Caco-2 (cell line): ENCODE measurements around the gene CRELD1. TPM values are rescaled to one million over a fixed set of nuclear protein-coding genes. Genes with fewer than 3 reads are reported as not detected.
"Not testable (repeated sequence)": the region's sequence is repeated elsewhere in the genome, so short reads cannot be mapped to it uniquely, and the experiment has no call there.

ENCODE experiments used
- BruUV-seq: library from RNA; stranded (reverse); fragments of 400-500 nt; replicated peaks from 2 replicates; lab custom pipeline; 2021; lab: Mats Ljungman, UMichigan
- CTCF ChIA-PET: fragments of 300-600 bp; sonication (Branson Sonifier 250); formaldehyde crosslinking; loops from one replicate; lab custom pipeline; 2022; ENCODE audit warnings: antibody characterized with exemption; lab: Charles Lee
- POLR2A ChIA-PET: fragments of 300-600 bp; sonication (Branson Sonifier 250); formaldehyde crosslinking; loops from one replicate; lab custom pipeline; 2022; ENCODE audit warnings: antibody characterized with exemption; lab: Charles Lee
- DNase-seq, 2 experiments: peaks; one replicate each; pipeline versions ENCODE4 v3.0.0 to v3.0.0-alpha.2; 2020 to 2022
- H3K27me3 ChIP-seq: replicated peaks from 2 replicates; pipeline ENCODE4 v1.6.0; 2011; ENCODE audit warnings: low read length; ENCODE audit not compliant: control insufficient read depth, insufficient read depth
- H3K36me3 ChIP-seq: 2 replicates; pipeline ENCODE4 v1.5.1; 2011; ENCODE audit warnings: low read length; ENCODE audit not compliant: control insufficient read depth, insufficient read depth
- H3K4me1 ChIP-seq: fragments of 250-450 bp; sonication (Bioruptor Pico); 2 replicates; pipeline ENCODE4 v1.5.1; 2020; ENCODE audit warnings: mild to moderate bottlenecking
- H3K4me3 ChIP-seq: 2 replicates; pipeline ENCODE4 v1.5.1; 2011; ENCODE audit warnings: low read depth, mild to moderate bottlenecking, control low read depth, low read length
- H3K9me3 ChIP-seq: fragments of 250-450 bp; sonication (Bioruptor Pico); 2 replicates; pipeline ENCODE4 v1.5.1; 2020; ENCODE audit warnings: mild to moderate bottlenecking, moderate library complexity
- H3K27ac Mint-ChIP-seq: one replicate; pipeline ENCODE4 v1.8.0; 2022; ENCODE audit warnings: mixed read lengths; ENCODE audit not compliant: unreplicated experiment
- H3K27me3 Mint-ChIP-seq: one replicate; pipeline ENCODE4 v1.8.0; 2022; ENCODE audit warnings: mixed read lengths; ENCODE audit not compliant: insufficient read depth, unreplicated experiment
- H3K36me3 Mint-ChIP-seq: one replicate; pipeline ENCODE4 v1.8.0; 2022; ENCODE audit warnings: mild to moderate bottlenecking, mixed read lengths; ENCODE audit not compliant: insufficient read depth, unreplicated experiment
- H3K4me1 Mint-ChIP-seq: one replicate; pipeline ENCODE4 v1.8.0; 2022; ENCODE audit warnings: low read depth, mixed read lengths; ENCODE audit not compliant: unreplicated experiment
- H3K4me3 Mint-ChIP-seq: one replicate; pipeline ENCODE4 v1.8.0; 2022; ENCODE audit warnings: mild to moderate bottlenecking, moderate library complexity, mixed read lengths; ENCODE audit not compliant: unreplicated experiment
- H3K9me3 Mint-ChIP-seq: one replicate; pipeline ENCODE4 v1.8.0; 2022; ENCODE audit warnings: mixed read lengths; ENCODE audit not compliant: unreplicated experiment
- intact Hi-C: fragments of 100-400 bp; cut with micrococcal nuclease; formaldehyde crosslinking; loops from one replicate; pipeline ENCODE4 v1.10.0; 2022; ENCODE audit not compliant: unreplicated experiment
- total RNA-seq: library from RNA; stranded (reverse); gene quantifications from 2 replicates; pipeline ENCODE4 v1.2.3, GENCODE V29; 2022
- TF ChIP-seq, protein P1 (sequence below), 2 experiments: fragments of 200-600 bp in 1 of 2; IDR thresholded peaks; 1 replicate in 1 of 2; 2 replicates in 1 of 2; pipeline versions ENCODE4 v1.5.1 to v1.8.0; 2011 to 2022; ENCODE audit warnings: antibody characterized with exemption in 1 of 2, control low read depth in 1 of 2, inconsistent platforms in 1 of 2, low read depth in 1 of 2, low read length in 1 of 2, mild to moderate bottlenecking in 1 of 2, moderate library complexity in 1 of 2; ENCODE audit not compliant: insufficient read depth in 1 of 2, severe bottlenecking in 1 of 2, unreplicated experiment in 1 of 2

Gene CRELD1
- total RNA-seq, 1 experiment from 2014 or later, result 18.3 TPM

DNA sequence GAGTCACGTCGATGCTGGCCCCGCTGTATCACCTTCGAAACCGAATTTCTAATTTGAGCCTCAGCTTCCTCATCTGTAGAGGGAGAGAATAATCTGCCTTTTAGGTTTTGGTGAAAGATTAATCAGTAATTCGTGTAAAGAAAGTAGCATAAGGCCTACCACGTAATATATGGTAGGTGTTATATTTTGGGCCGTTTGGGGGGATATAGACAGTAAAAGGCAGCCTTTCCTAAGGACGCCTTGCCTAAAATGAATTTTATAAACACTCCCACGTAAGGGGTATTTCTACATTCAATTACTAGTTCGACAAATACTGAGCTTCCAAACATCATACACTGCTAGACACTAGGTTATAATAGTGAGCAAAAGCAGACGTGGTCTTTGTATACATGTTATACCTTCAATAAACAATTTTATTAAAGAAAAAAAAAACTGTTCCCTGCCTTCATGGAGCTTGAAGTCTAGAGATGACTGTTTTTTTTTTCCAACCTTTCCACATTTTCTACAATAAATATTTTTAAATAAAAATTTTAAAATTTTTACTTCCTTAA lies 42.5 kb upstream of the CRELD1 start:
- peak overlapping the region; percentile 83 for H3K4me3 Mint-ChIP-seq
- ChIA-PET POLR2A (interaction anchor here (1.4 kb wide), 1 partner anchor 10 kb away, joined by 8 read pairs; no protein-coding TSS in a partner anchor), CTCF (interaction anchor here (0.8 kb wide), 2 partner anchors 10 to 55 kb away, joined by 3 read pairs; no protein-coding TSS in a partner anchor)
- intact Hi-C loops, result loop anchor here (2.0 kb wide), 1 partner anchor 42 kb away; the partner anchor contains the start of gene CRELD1
- H3K4me1 ChIP-seq, result peaks cover 5% of the 10 kb centered on the region
- peak overlapping the region; percentile 99 for H3K4me3 ChIP-seq
- BruUV-seq, result no TSS peak
- TF ChIP-seq, protein P1, sequence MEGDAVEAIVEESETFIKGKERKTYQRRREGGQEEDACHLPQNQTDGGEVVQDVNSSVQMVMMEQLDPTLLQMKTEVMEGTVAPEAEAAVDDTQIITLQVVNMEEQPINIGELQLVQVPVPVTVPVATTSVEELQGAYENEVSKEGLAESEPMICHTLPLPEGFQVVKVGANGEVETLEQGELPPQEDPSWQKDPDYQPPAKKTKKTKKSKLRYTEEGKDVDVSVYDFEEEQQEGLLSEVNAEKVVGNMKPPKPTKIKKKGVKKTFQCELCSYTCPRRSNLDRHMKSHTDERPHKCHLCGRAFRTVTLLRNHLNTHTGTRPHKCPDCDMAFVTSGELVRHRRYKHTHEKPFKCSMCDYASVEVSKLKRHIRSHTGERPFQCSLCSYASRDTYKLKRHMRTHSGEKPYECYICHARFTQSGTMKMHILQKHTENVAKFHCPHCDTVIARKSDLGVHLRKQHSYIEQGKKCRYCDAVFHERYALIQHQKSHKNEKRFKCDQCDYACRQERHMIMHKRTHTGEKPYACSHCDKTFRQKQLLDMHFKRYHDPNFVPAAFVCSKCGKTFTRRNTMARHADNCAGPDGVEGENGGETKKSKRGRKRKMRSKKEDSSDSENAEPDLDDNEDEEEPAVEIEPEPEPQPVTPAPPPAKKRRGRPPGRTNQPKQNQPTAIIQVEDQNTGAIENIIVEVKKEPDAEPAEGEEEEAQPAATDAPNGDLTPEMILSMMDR (IDR thresholded peaks at IDR 0.05; ENCODE audit: insufficient read depth in 1 of 2, low read depth in 1 of 2, low read length in 1 of 2, severe bottlenecking in 1 of 2, unreplicated experiment in 1 of 2), result no peak
- H3K9me3 ChIP-seq, result no peaks in the 10 kb centered on the region
- no peaks in the 10 kb centered on the region for H3K27me3 Mint-ChIP-seq
- peaks cover 47% of the 10 kb centered on the region for H3K36me3 Mint-ChIP-seq
- peak overlapping the region; percentile 91 for H3K27ac Mint-ChIP-seq
- H3K4me1 Mint-ChIP-seq, result peaks cover 17% of the 10 kb centered on the region
- H3K27me3 ChIP-seq, result no peaks in the 10 kb centered on the region
- no peaks in the 10 kb centered on the region for H3K9me3 Mint-ChIP-seq
- peaks cover 3% of the 10 kb centered on the region for H3K36me3 ChIP-seq
- DNase-seq, result no peak

- Mint-ChIP-seq H3K9me3 (no peaks in the 10 kb centered on the region), H3K4me1 (peaks cover 27% of the 10 kb centered on the region), H3K4me3 (no peak overlapping the region), H3K27ac (no peak overlapping the region), H3K36me3 (peaks cover 62% of the 10 kb centered on the region), H3K27me3 (no peaks in the 10 kb centered on the region)
- Histone ChIP-seq H3K36me3 (peaks cover 3% of the 10 kb centered on the region), H3K27me3 (no peaks in the 10 kb centered on the region), H3K4me1 (peaks cover 29% of the 10 kb centered on the region), H3K4me3 (no peak overlapping the region), H3K9me3 (no peaks in the 10 kb centered on the region)
- BruUV-seq, result no TSS peak
- ChIA-PET CTCF (interaction anchor here (0.5 kb wide), 1 partner anchor 22 kb away, joined by 3 read pairs; no protein-coding TSS in a partner anchor), POLR2A (no interaction called here)
- no peak for DNase-seq
- intact Hi-C loops, result no loop called here
- TF ChIP-seq, protein P1 (IDR thresholded peaks at IDR 0.05; ENCODE audit: insufficient read depth in 1 of 2, low read depth in 1 of 2, low read length in 1 of 2, severe bottlenecking in 1 of 2, unreplicated experiment in 1 of 2), result no peak
Measured at GRCh38 chr3:9893739-9894138, 39.9 kb upstream of the CRELD1 start.

DNA sequence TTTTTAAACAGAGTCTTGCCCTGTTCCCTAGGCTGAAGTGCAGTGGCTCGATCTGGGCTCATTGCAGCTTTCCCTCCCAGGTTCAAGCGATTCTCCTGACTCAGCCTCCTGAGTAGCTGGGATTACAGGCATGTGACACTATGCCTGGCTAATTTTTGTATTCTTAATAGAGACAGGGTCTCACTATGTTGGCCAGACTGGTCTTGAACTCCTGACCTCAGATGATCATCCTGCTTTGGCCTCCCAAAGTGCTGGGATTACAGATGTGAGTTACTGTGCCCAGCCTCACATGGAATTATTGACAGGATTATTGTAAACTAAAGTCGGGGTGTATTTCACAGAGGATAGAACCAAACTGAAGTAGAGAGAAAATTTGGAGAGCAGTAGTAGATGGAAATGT lies 37.9 kb upstream of the CRELD1 start:
- POLR2A ChIA-PET, H3K4me3 Mint-ChIP-seq, H3K36me3 ChIP-seq, H3K27me3 ChIP-seq, CTCF ChIA-PET, H3K9me3 ChIP-seq, H3K4me3 ChIP-seq, H3K27me3 Mint-ChIP-seq, H3K9me3 Mint-ChIP-seq, BruUV-seq, DNase-seq: not testable (repeated sequence)
- H3K4me1 Mint-ChIP-seq, result peaks cover 34% of the 10 kb centered on the region
- peaks cover 46% of the 10 kb centered on the region for H3K4me1 ChIP-seq
- H3K27ac Mint-ChIP-seq, result peak overlapping the region; percentile 35
- intact Hi-C loops, result loop anchor here (5.0 kb wide), 1 partner anchor 53 kb away; the partner anchor contains the start of gene RPUSD3
- H3K36me3 Mint-ChIP-seq, result peaks cover 70% of the 10 kb centered on the region

GRCh38 chr3:9896755-9897407 lies 36.8 kb upstream of the CRELD1 start:
- H3K27me3 Mint-ChIP-seq, H3K9me3 ChIP-seq, H3K9me3 Mint-ChIP-seq, H3K27me3 ChIP-seq, H3K36me3 ChIP-seq, DNase-seq, BruUV-seq, H3K4me3 ChIP-seq: not testable (repeated sequence)
- ChIA-PET POLR2A (interaction anchor here (0.7 to 1.7 kb wide), 4 partner anchors 17 to 104 kb away, joined by 3 to 17 read pairs (median 10); partner anchors contain the start of genes ARPC4, CRELD1 and TADA3), CTCF (interaction anchor here (0.6 to 1.4 kb wide), 7 partner anchors 12 to 50 kb away, joined by 3 to 14 read pairs (median 8); partner anchors contain the start of genes CRELD1 and IL17RC)
- Mint-ChIP-seq H3K4me3 (peak overlapping the region; percentile 17), H3K27ac (peak overlapping the region; percentile 84), H3K4me1 (peaks cover 40% of the 10 kb centered on the region), H3K36me3 (peaks cover 74% of the 10 kb centered on the region)
- intact Hi-C loops, result loop anchor here (5.0 kb wide), 1 partner anchor 55 kb away; the partner anchor contains the start of gene RPUSD3
- peaks cover 57% of the 10 kb centered on the region for H3K4me1 ChIP-seq
